H1 (cell line): ENCODE results near the gene MEP1A. TPM values are rescaled to one million over a fixed set of nuclear protein-coding genes. Genes with fewer than 3 reads are reported as not detected.
"Not testable (repeated sequence)": the region's sequence is repeated elsewhere in the genome, so short reads cannot be mapped to it uniquely, and the experiment has no call there.

Experiments used
- CTCF ChIA-PET: fragments of 300-600 bp; sonication (Branson Sonifier 250); formaldehyde crosslinking; loops from one replicate; lab custom pipeline; 2021; ENCODE audit not compliant: partially characterized antibody; lab: Charles Lee
- POLR2A ChIA-PET: fragments of 300-600 bp; sonication (Branson Sonifier 250); formaldehyde crosslinking; loops from one replicate; lab custom pipeline; 2021; ENCODE audit warnings: inconsistent platforms; ENCODE audit not compliant: partially characterized antibody; lab: Charles Lee
- DNase-seq, 2 experiments: peaks; one replicate each; pipeline versions ENCODE4 v3.0.0 to v3.0.0-alpha.2; 2010 to 2022; ENCODE audit warnings: low spot score in 2 of 2, low read depth in 1 of 2, mixed read lengths in 1 of 2
- FAIRE-seq: peaks from 2 replicates; lab custom pipeline; 2011; peaks lifted over from hg19 to GRCh38; lab: Jason Lieb, UNC
- H2AFZ ChIP-seq: 2 replicates; pipeline ENCODE4 v1.8.1; 2012; ENCODE audit warnings: low read length, inconsistent platforms
- H2AK5ac ChIP-seq: 2 replicates; pipeline ENCODE4 v1.6.1; 2013; ENCODE audit warnings: low read depth, low read length
- H2BK120ac ChIP-seq: replicated peaks from 2 replicates; pipeline ENCODE3; 2013; ENCODE audit warnings: low read depth, low read length, inconsistent platforms
- H2BK12ac ChIP-seq: 2 replicates; pipeline ENCODE4 v1.6.1; 2013; ENCODE audit warnings: low read depth, low read length
- H2BK15ac ChIP-seq: 2 replicates; pipeline ENCODE4 v1.6.1; 2013; ENCODE audit warnings: low read length
- H2BK20ac ChIP-seq: 2 replicates; pipeline ENCODE4 v1.6.1; 2013; ENCODE audit warnings: low read length
- H2BK5ac ChIP-seq: 2 replicates; pipeline ENCODE4 v1.6.1; 2013; ENCODE audit warnings: low read depth, low read length
- H3K14ac ChIP-seq: 2 replicates; pipeline ENCODE4 v1.6.1; 2013; ENCODE audit warnings: inconsistent platforms; ENCODE audit not compliant: insufficient read length
- H3K18ac ChIP-seq: 2 replicates; pipeline ENCODE4 v1.6.1; 2013; ENCODE audit warnings: low read length; ENCODE audit errors: extremely low read depth
- H3K23ac ChIP-seq: 2 replicates; pipeline ENCODE4 v1.6.1; 2013; ENCODE audit warnings: inconsistent platforms; ENCODE audit not compliant: insufficient read length
- H3K23me2 ChIP-seq: 2 replicates; pipeline ENCODE4 v1.6.1; 2013; ENCODE audit warnings: low read depth, low read length
- H3K27ac ChIP-seq: 2 replicates; pipeline ENCODE4 v1.6.1; 2011; ENCODE audit warnings: low read depth, low read length, inconsistent platforms
- H3K27me3 ChIP-seq, 4 experiments: replicated peaks in 1 of 4; 1 replicate in 1 of 4; 2 replicates in 3 of 4; pipeline versions ENCODE4 v1.6.1 to v1.8.1; 2011 to 2013; ENCODE audit warnings: low read length in 3 of 4, mild to moderate bottlenecking in 3 of 4, inconsistent platforms in 2 of 4, mixed read lengths in 2 of 4, moderate library complexity in 1 of 4; ENCODE audit not compliant: control insufficient read depth in 3 of 4, insufficient read depth in 3 of 4; ENCODE audit errors: extremely low read depth in 1 of 4
- H3K36me3 ChIP-seq, 4 experiments: 2 replicates each; pipeline versions ENCODE4 v1.6.1 to v1.8.1; 2011 to 2013; ENCODE audit warnings: mild to moderate bottlenecking in 4 of 4, low read length in 3 of 4, moderate library complexity in 2 of 4, control low read depth in 1 of 4, inconsistent platforms in 1 of 4; ENCODE audit not compliant: insufficient read depth in 4 of 4, control insufficient read depth in 2 of 4
- H3K4ac ChIP-seq: replicated peaks from 2 replicates; pipeline ENCODE3; 2013; ENCODE audit warnings: low read length, low read depth, mixed read lengths, inconsistent platforms; ENCODE audit not compliant: insufficient read length
- H3K4me1 ChIP-seq, 4 experiments: replicated peaks in 1 of 4; 1 replicate in 1 of 4; 2 replicates in 3 of 4; pipeline versions ENCODE4 v1.6.1 to v1.8.1; 2011 to 2013; ENCODE audit warnings: low read length in 3 of 4, inconsistent platforms in 2 of 4, mixed read lengths in 1 of 4; ENCODE audit not compliant: insufficient read depth in 4 of 4, control insufficient read depth in 3 of 4
- H3K4me2 ChIP-seq, 2 experiments: 2 replicates each; pipeline versions ENCODE4 v1.6.1 to v1.8.1; 2011 to 2013; ENCODE audit warnings: low read depth in 2 of 2, low read length in 2 of 2, control low read depth in 1 of 2, inconsistent platforms in 1 of 2, mild to moderate bottlenecking in 1 of 2; ENCODE audit not compliant: insufficient read depth in 1 of 2
- H3K4me3 ChIP-seq, 4 experiments: fragments of 200-600, 300-600 bp in 1 of 4; sonication (generic), shearing (Covaris generic), sonication (Bioruptor Twin) in 1 of 4; 2 replicates each; pipeline versions ENCODE4 v1.5.1 to v1.8.1; 2011 to 2016; ENCODE audit warnings: low read length in 4 of 4, low read depth in 3 of 4, control low read depth in 2 of 4, inconsistent platforms in 2 of 4, mild to moderate bottlenecking in 2 of 4, mixed read lengths in 1 of 4, moderate library complexity in 1 of 4; ENCODE audit not compliant: insufficient read depth in 2 of 4; ENCODE audit errors: extremely low read depth in 1 of 4
- H3K56ac ChIP-seq: replicated peaks from 2 replicates; pipeline ENCODE3; 2013; ENCODE audit warnings: low read depth, mild to moderate bottlenecking, mixed read lengths, low read length, inconsistent platforms; ENCODE audit not compliant: insufficient read length
- H3K79me1 ChIP-seq: 2 replicates; pipeline ENCODE4 v1.6.1; 2013; ENCODE audit warnings: low read depth, low read length, control low read depth
- H3K79me2 ChIP-seq, 2 experiments: 2 replicates each; pipeline versions ENCODE4 v1.6.1 to v1.8.1; 2012 to 2013; ENCODE audit warnings: low read length in 2 of 2, mild to moderate bottlenecking in 2 of 2, inconsistent platforms in 1 of 2; ENCODE audit not compliant: insufficient read depth in 2 of 2, control insufficient read depth in 1 of 2
- H3K9ac ChIP-seq, 4 experiments: replicated peaks in 1 of 4; 1 replicate in 1 of 4; 2 replicates in 3 of 4; pipeline versions ENCODE4 v1.6.1 to v1.8.1; 2011 to 2013; ENCODE audit warnings: low read depth in 3 of 4, low read length in 3 of 4, control low read depth in 2 of 4, mild to moderate bottlenecking in 2 of 4, moderate library complexity in 2 of 4, inconsistent platforms in 1 of 4; ENCODE audit errors: extremely low read depth in 1 of 4
- H3K9me3 ChIP-seq, 2 experiments: 2 replicates each; pipeline versions ENCODE4 v1.6.1 to v1.8.1; 2012 to 2013; ENCODE audit warnings: mild to moderate bottlenecking in 2 of 2, moderate library complexity in 2 of 2, control low read depth in 1 of 2, inconsistent platforms in 1 of 2, low read depth in 1 of 2, low read length in 1 of 2, mixed read lengths in 1 of 2; ENCODE audit not compliant: insufficient read depth in 2 of 2
- H4K20me1 ChIP-seq, 2 experiments: replicated peaks in 1 of 2; 2 replicates each; pipeline versions ENCODE3 to v1.8.1; 2011 to 2013; ENCODE audit warnings: inconsistent platforms in 2 of 2, low read length in 2 of 2, mild to moderate bottlenecking in 1 of 2; ENCODE audit not compliant: insufficient read depth in 2 of 2, control insufficient read depth in 1 of 2
- H4K5ac ChIP-seq: 2 replicates; pipeline ENCODE4 v1.6.1; 2013; ENCODE audit warnings: low read length, low read depth, mixed read lengths, inconsistent platforms; ENCODE audit not compliant: insufficient read length
- H4K8ac ChIP-seq: 2 replicates; pipeline ENCODE4 v1.8.0; 2013; ENCODE audit warnings: mild to moderate bottlenecking, moderate library complexity, low read length, inconsistent platforms; ENCODE audit not compliant: insufficient read depth; ENCODE audit errors: extremely low read depth
- H4K91ac ChIP-seq: replicated peaks from 2 replicates; pipeline ENCODE3; 2013; ENCODE audit warnings: low read length, mixed read lengths, inconsistent platforms; ENCODE audit not compliant: insufficient read length
- WGBS, 2 experiments: shearing (Covaris generic) in 1 of 2; methylation state at CpG; one replicate each; pipeline versions ENCODE4 v1.1.6 to v1.1.7; 2013 to 2015; ENCODE audit warnings: low lambda C conversion rate in 2 of 2, mixed read lengths in 2 of 2, inconsistent platforms in 1 of 2, low coverage in 1 of 2, missing lambda C conversion rate in 1 of 2; ENCODE audit not compliant: insufficient replicate concordance in 2 of 2, insufficient coverage in 1 of 2, insufficient read length in 1 of 2; ENCODE audit errors: extremely low coverage in 1 of 2, missing lambda C conversion rate in 1 of 2; 5-methylcytosine and 5-hydroxymethylcytosine counted together
- polyA plus RNA-seq, 7 experiments: library from polyadenylated mRNA; depleted of rRNA in 3 of 7; stranded (reverse) in 5 of 7; unstranded in 2 of 7; fragments of >200 nt in 5 of 7; fragments of 200-250 nt in 2 of 7; gene quantifications; 1 replicate in 5 of 7; 2 replicates in 1 of 7; 4 replicates in 1 of 7; pipeline versions ENCODE4 v1.2.1 to v1.2.3, GENCODE V29; 2011 to 2013; ENCODE audit warnings: missing spikeins in 2 of 7, mixed read lengths in 2 of 7
- total RNA-seq: library from RNA; stranded (reverse); fragmentation: NEBNext Ultra II Directional; extraction: Animal tissue kit (Norgen Biotek cat#: 25700); gene quantifications from 2 replicates; pipeline ENCODE4 v1.2.1, GENCODE V29; 2021

The MEP1A gene
- total and polyA plus RNA-seq, 2 of the 8 experiments (the other 6 are each of a cell fraction or from before 2014, with no cell fraction given), result 0.03 TPM; not detected in 1

- not testable (repeated sequence) for H4K5ac ChIP-seq, H2BK20ac ChIP-seq, H3K4me3 ChIP-seq, H3K23ac ChIP-seq, H2AFZ ChIP-seq, H3K79me1 ChIP-seq, H3K14ac ChIP-seq, H3K9ac ChIP-seq, H4K91ac ChIP-seq, H2AK5ac ChIP-seq, H3K79me2 ChIP-seq, FAIRE-seq, H3K56ac ChIP-seq, H4K8ac ChIP-seq, H3K4me1 ChIP-seq, H4K20me1 ChIP-seq, H2BK120ac ChIP-seq, H2BK15ac ChIP-seq, H3K9me3 ChIP-seq, H3K27ac ChIP-seq, H3K18ac ChIP-seq, H3K4ac ChIP-seq, H3K23me2 ChIP-seq, H3K36me3 ChIP-seq, H3K27me3 ChIP-seq, H2BK12ac ChIP-seq, H2BK5ac ChIP-seq, DNase-seq, H3K4me2 ChIP-seq
- CTCF ChIA-PET, result interaction anchor here (1.0 to 1.4 kb wide), 2 partner anchors 44 to 97 kb away, joined by 3 read pairs; no protein-coding TSS in a partner anchor
- WGBS, 2 experiments, result 97% methylated on average over 8 of the region's 24 CpGs; no CpG with 5 or more reads in 1 of the 2 experiments
- POLR2A ChIA-PET, result interaction anchor here (1.1 kb wide), 1 partner anchor 69 kb away, joined by 3 read pairs; no protein-coding TSS in a partner anchor
Observed at GRCh38 chr6:46774736-46775135, 18.5 kb upstream of the MEP1A start.
